Liver (tissue), 3 donors: Measurements from ENCODE around the gene KCNJ1.

ENCODE experiments used
- EGR1 ChIP-seq, 2 donors: IDR thresholded peaks; 2 replicates each; pipeline ENCODE4 v1.6.1; 2016 to 2018; ENCODE audit warnings: antibody characterized with exemption in 2 of 2, low read depth in 2 of 2
- FOXA1 ChIP-seq: IDR thresholded peaks from 2 replicates; pipeline ENCODE4 v1.6.1; 2016; ENCODE audit warnings: antibody characterized with exemption
- JUND ChIP-seq, 2 donors: IDR thresholded peaks; 2 replicates each; pipeline ENCODE4 v1.6.1; 2016; ENCODE audit warnings: antibody characterized with exemption in 2 of 2
- TAF1 ChIP-seq: conservative IDR thresholded peaks from 2 replicates; pipeline ENCODE4 v1.6.1; 2016; ENCODE audit warnings: antibody characterized with exemption, mild to moderate bottlenecking
- YY1 ChIP-seq: IDR thresholded peaks from 2 replicates; pipeline ENCODE4 v1.6.1; 2016; ENCODE audit warnings: antibody characterized with exemption, mild to moderate bottlenecking
- ZBTB33 ChIP-seq: IDR thresholded peaks from 2 replicates; pipeline ENCODE4 v1.6.1; 2016; ENCODE audit warnings: antibody characterized with exemption
- TF ChIP-seq, protein P1 (sequence below): fragments of 150-350 bp; IDR thresholded peaks from 2 replicates; pipeline ENCODE4 v1.5.1; 2017; ENCODE audit warnings: improper control_type of control experiment, low read depth, low read length; ENCODE audit not compliant: missing input control
- TF ChIP-seq, protein P2 (sequence below): IDR thresholded peaks from 2 replicates; pipeline ENCODE4 v1.6.1; 2016; ENCODE audit warnings: antibody characterized with exemption
- TF ChIP-seq, protein P3 (sequence below): IDR thresholded peaks from 2 replicates; pipeline ENCODE4 v1.6.1; 2016; ENCODE audit warnings: antibody characterized with exemption, mild to moderate bottlenecking
- TF ChIP-seq, protein P4 (sequence below): IDR thresholded peaks from 2 replicates; pipeline ENCODE4 v1.6.1; 2016; ENCODE audit warnings: antibody characterized with exemption
- donor health status: healthy.
- donor health status: healthy.

GRCh38 chr11:128852327-128853023 lies 14.6 kb downstream of the KCNJ1 start:
- TF ChIP-seq ZBTB33 (no peak), FOXA1 (no peak), JUND (IDR thresholded peaks at IDR 0.05) (no peak), EGR1 (IDR thresholded peaks at IDR 0.05; ENCODE audit: low read depth in 2 of 2) (no peak), YY1 (no peak), TAF1 (no peak)
- TF ChIP-seq, protein P1, sequence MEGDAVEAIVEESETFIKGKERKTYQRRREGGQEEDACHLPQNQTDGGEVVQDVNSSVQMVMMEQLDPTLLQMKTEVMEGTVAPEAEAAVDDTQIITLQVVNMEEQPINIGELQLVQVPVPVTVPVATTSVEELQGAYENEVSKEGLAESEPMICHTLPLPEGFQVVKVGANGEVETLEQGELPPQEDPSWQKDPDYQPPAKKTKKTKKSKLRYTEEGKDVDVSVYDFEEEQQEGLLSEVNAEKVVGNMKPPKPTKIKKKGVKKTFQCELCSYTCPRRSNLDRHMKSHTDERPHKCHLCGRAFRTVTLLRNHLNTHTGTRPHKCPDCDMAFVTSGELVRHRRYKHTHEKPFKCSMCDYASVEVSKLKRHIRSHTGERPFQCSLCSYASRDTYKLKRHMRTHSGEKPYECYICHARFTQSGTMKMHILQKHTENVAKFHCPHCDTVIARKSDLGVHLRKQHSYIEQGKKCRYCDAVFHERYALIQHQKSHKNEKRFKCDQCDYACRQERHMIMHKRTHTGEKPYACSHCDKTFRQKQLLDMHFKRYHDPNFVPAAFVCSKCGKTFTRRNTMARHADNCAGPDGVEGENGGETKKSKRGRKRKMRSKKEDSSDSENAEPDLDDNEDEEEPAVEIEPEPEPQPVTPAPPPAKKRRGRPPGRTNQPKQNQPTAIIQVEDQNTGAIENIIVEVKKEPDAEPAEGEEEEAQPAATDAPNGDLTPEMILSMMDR, result no peak
- TF ChIP-seq, protein P2, sequence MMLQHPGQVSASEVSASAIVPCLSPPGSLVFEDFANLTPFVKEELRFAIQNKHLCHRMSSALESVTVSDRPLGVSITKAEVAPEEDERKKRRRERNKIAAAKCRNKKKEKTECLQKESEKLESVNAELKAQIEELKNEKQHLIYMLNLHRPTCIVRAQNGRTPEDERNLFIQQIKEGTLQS, result no peak
- TF ChIP-seq, protein P3, sequence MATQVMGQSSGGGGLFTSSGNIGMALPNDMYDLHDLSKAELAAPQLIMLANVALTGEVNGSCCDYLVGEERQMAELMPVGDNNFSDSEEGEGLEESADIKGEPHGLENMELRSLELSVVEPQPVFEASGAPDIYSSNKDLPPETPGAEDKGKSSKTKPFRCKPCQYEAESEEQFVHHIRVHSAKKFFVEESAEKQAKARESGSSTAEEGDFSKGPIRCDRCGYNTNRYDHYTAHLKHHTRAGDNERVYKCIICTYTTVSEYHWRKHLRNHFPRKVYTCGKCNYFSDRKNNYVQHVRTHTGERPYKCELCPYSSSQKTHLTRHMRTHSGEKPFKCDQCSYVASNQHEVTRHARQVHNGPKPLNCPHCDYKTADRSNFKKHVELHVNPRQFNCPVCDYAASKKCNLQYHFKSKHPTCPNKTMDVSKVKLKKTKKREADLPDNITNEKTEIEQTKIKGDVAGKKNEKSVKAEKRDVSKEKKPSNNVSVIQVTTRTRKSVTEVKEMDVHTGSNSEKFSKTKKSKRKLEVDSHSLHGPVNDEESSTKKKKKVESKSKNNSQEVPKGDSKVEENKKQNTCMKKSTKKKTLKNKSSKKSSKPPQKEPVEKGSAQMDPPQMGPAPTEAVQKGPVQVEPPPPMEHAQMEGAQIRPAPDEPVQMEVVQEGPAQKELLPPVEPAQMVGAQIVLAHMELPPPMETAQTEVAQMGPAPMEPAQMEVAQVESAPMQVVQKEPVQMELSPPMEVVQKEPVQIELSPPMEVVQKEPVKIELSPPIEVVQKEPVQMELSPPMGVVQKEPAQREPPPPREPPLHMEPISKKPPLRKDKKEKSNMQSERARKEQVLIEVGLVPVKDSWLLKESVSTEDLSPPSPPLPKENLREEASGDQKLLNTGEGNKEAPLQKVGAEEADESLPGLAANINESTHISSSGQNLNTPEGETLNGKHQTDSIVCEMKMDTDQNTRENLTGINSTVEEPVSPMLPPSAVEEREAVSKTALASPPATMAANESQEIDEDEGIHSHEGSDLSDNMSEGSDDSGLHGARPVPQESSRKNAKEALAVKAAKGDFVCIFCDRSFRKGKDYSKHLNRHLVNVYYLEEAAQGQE, result no peak
- TF ChIP-seq, protein P4, sequence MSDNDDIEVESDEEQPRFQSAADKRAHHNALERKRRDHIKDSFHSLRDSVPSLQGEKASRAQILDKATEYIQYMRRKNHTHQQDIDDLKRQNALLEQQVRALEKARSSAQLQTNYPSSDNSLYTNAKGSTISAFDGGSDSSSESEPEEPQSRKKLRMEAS, result no peak
